HCT116 (cell line): ENCODE measurements around the gene BLACAT1. TPM values are rescaled to one million over a fixed set of nuclear protein-coding genes. Genes with fewer than 3 reads are reported as not detected.

ENCODE experiments used
- ATAC-seq: fragments of 200-7000 bp; cut with Tn5 transposase; 2 replicates; pipeline ENCODE4 v1.9.1; 2020; ENCODE audit warnings: mild to moderate bottlenecking, moderate library complexity
- BruUV-seq: library from RNA; stranded (reverse); fragments of 400-500 nt; replicated peaks from 2 replicates; lab custom pipeline; 2021; lab: Mats Ljungman, UMichigan
- CTCF ChIA-PET: fragments of 300-600 bp; sonication (Branson Sonifier 250); formaldehyde crosslinking; loops from one replicate; lab custom pipeline; 2021; ENCODE audit warnings: antibody characterized with exemption; lab: Charles Lee
- POLR2A ChIA-PET: fragments of 300-600, 350-600 bp; sonication (Branson Sonifier 250); formaldehyde crosslinking; loops from one replicate; lab custom pipeline; 2021; ENCODE audit warnings: antibody characterized with exemption; lab: Charles Lee
- RAD21 ChIA-PET, 2 experiments: fragments of 300-600 bp; sonication (Branson Sonifier 250); formaldehyde crosslinking; loops; one replicate each; lab custom pipeline; 2023; ENCODE audit warnings: low total read pairs in 2 of 2; ENCODE audit not compliant: uncharacterized antibody in 2 of 2, unreplicated experiment in 2 of 2, low non-redundant PET in 1 of 2; lab: Charles Lee
- DNase-seq: peaks from one replicate; pipeline ENCODE4 v3.0.0-alpha.2; 2010; ENCODE audit warnings: low read depth, low spot score
- H2AFZ ChIP-seq: fragments of 200-600 bp; shearing (Covaris generic), sonication (generic); 2 replicates; pipeline ENCODE4 v1.6.1; 2017; ENCODE audit warnings: low read depth, mixed run types, mixed read lengths, antibody characterized with exemption, low read length; ENCODE audit not compliant: poor library complexity, severe bottlenecking
- H3K27ac ChIP-seq: 2 replicates; pipeline ENCODE4 v1.5.1; 2012; ENCODE audit warnings: low read depth, low read length
- H3K27me3 ChIP-seq: fragments of 200-600 bp; sonication (generic); 2 replicates; pipeline ENCODE4 v1.6.1; 2016; ENCODE audit warnings: mixed run types, low read length, mixed read lengths; ENCODE audit not compliant: insufficient read depth
- H3K36me3 ChIP-seq, 2 experiments: fragments of 200-500 bp in 1 of 2; fragments of 200-600 bp in 1 of 2; sonication (Bioruptor generic) in 1 of 2; sonication (generic) in 1 of 2; 2 replicates each; pipeline versions ENCODE4 v1.5.1 to v1.6.1; 2014 to 2016; ENCODE audit warnings: low read length in 2 of 2, inconsistent platforms in 1 of 2, mixed read lengths in 1 of 2, mixed run types in 1 of 2; ENCODE audit not compliant: insufficient read depth in 2 of 2, control insufficient read depth in 1 of 2
- H3K4me1 ChIP-seq, 2 experiments: fragments of 200-600 bp in 1 of 2; sonication (generic) in 1 of 2; 2 replicates each; pipeline versions ENCODE4 v1.5.1 to v1.6.1; 2012 to 2017; ENCODE audit warnings: low read length in 2 of 2, inconsistent platforms in 1 of 2, mild to moderate bottlenecking in 1 of 2, mixed read lengths in 1 of 2, mixed run types in 1 of 2, moderate library complexity in 1 of 2; ENCODE audit not compliant: insufficient read depth in 2 of 2, control insufficient read depth in 1 of 2
- H3K4me2 ChIP-seq: fragments of 200-600 bp; sonication (generic); 2 replicates; pipeline ENCODE4 v1.6.1; 2017; ENCODE audit warnings: mixed run types, low read length, mixed read lengths
- H3K4me3 ChIP-seq, 2 experiments: fragments of 200-600 bp in 1 of 2; sonication (generic) in 1 of 2; replicated peaks in 1 of 2; 2 replicates each; pipeline ENCODE4 v1.5.1; 2011 to 2016; ENCODE audit warnings: low read length in 2 of 2, control low read depth in 1 of 2, low read depth in 1 of 2, mild to moderate bottlenecking in 1 of 2, mixed read lengths in 1 of 2, mixed run types in 1 of 2
- H3K79me2 ChIP-seq: fragments of 200-600 bp; sonication (generic); 2 replicates; pipeline ENCODE4 v1.6.1; 2017; ENCODE audit warnings: mild to moderate bottlenecking, mixed run types, low read length, moderate library complexity, mixed read lengths; ENCODE audit not compliant: insufficient read depth
- H3K9ac ChIP-seq: fragments of 200-600 bp; sonication (generic); 2 replicates; pipeline ENCODE4 v1.6.1; 2016; ENCODE audit warnings: low read length, mixed read lengths
- H3K9me2 ChIP-seq: fragments of 200-600 bp; sonication (generic), shearing (Covaris generic); 2 replicates; pipeline ENCODE4 v1.6.1; 2017; ENCODE audit warnings: mixed run types, mild to moderate bottlenecking, moderate library complexity; ENCODE audit not compliant: insufficient read depth
- H3K9me3 ChIP-seq, 2 experiments: fragments of 200-500 bp in 1 of 2; fragments of 200-600 bp in 1 of 2; sonication (Bioruptor generic) in 1 of 2; sonication (generic) in 1 of 2; 2 replicates each; pipeline ENCODE4 v1.6.1; 2014 to 2017; ENCODE audit warnings: low read length in 2 of 2, mixed read lengths in 2 of 2, inconsistent platforms in 1 of 2, low read depth in 1 of 2, mild to moderate bottlenecking in 1 of 2, mixed run types in 1 of 2, moderate library complexity in 1 of 2; ENCODE audit not compliant: control insufficient read depth in 1 of 2, insufficient read depth in 1 of 2
- H4K20me1 ChIP-seq: fragments of 200-600 bp; sonication (generic), shearing (Covaris generic); 2 replicates; pipeline ENCODE4 v1.6.1; 2017; ENCODE audit warnings: mixed run types, mild to moderate bottlenecking, moderate library complexity; ENCODE audit not compliant: insufficient read depth
- ATF3 ChIP-seq: IDR thresholded peaks from 2 replicates; pipeline ENCODE4 v1.6.1; 2012
- CBX3 ChIP-seq: IDR thresholded peaks from 2 replicates; pipeline ENCODE4 v1.6.1; 2012; ENCODE audit warnings: low read depth
- CEBPB ChIP-seq: IDR thresholded peaks from 2 replicates; pipeline ENCODE4 v1.6.1; 2012; ENCODE audit warnings: low read depth
- CTCF ChIP-seq, 3 experiments: fragments of 200-600 bp in 1 of 3; sonication (generic) in 1 of 3; IDR thresholded peaks in 2 of 3; conservative IDR thresholded peaks in 1 of 3; 2 replicates each; pipeline ENCODE4 v1.5.1; 2012 to 2017; ENCODE audit warnings: low read depth in 2 of 3, low read length in 2 of 3, antibody characterized with exemption in 1 of 3, borderline replicate concordance in 1 of 3, control low read depth in 1 of 3, mild to moderate bottlenecking in 1 of 3, mixed read lengths in 1 of 3, mixed run types in 1 of 3, moderate library complexity in 1 of 3; ENCODE audit not compliant: insufficient read depth in 1 of 3
- EGR1 ChIP-seq: IDR thresholded peaks from 2 replicates; pipeline ENCODE4 v1.6.1; 2012; ENCODE audit warnings: low read depth
- EZH2 ChIP-seq: fragments of 200-600 bp; sonication (generic); IDR thresholded peaks from 2 replicates; pipeline ENCODE4 v1.6.1; 2017; ENCODE audit warnings: antibody characterized with exemption, mixed run types
- EZH2phosphoT487 ChIP-seq: fragments of 200-600 bp; IDR thresholded peaks from 2 replicates; pipeline ENCODE4 v1.6.1; 2018; ENCODE audit warnings: antibody characterized with exemption, borderline replicate concordance
- POLR2A ChIP-seq: IDR thresholded peaks from 2 replicates; pipeline ENCODE4 v1.7.0; 2011; ENCODE audit warnings: borderline replicate concordance; ENCODE audit not compliant: insufficient read depth, insufficient read length; ENCODE audit errors: extremely low read depth
- RAD21 ChIP-seq: IDR thresholded peaks from 2 replicates; pipeline ENCODE4 v1.6.1; 2012; ENCODE audit warnings: low read depth, mild to moderate bottlenecking
- REST ChIP-seq: IDR thresholded peaks from 2 replicates; pipeline ENCODE4 v1.6.1; 2012; ENCODE audit warnings: low read depth
- SIN3A ChIP-seq: IDR thresholded peaks from 2 replicates; pipeline ENCODE4 v1.6.1; 2012; ENCODE audit warnings: low read depth
- SP1 ChIP-seq: IDR thresholded peaks from 2 replicates; pipeline ENCODE4 v1.6.1; 2012; ENCODE audit warnings: low read depth
- TCF7L2 ChIP-seq: IDR thresholded peaks from 2 replicates; pipeline ENCODE4 v1.7.0; 2011; ENCODE audit warnings: borderline replicate concordance, inconsistent platforms; ENCODE audit not compliant: insufficient read depth, insufficient read length; ENCODE audit errors: extremely low read depth
- YY1 ChIP-seq: IDR thresholded peaks from 2 replicates; pipeline ENCODE4 v1.6.1; 2011; ENCODE audit warnings: low read length, low read depth, moderate library complexity, mild to moderate bottlenecking; ENCODE audit not compliant: insufficient replicate concordance; ENCODE audit errors: extremely low read depth
- intact Hi-C: fragments of 100-400 bp; cut with micrococcal nuclease; formaldehyde crosslinking; loops from 2 replicates; pipeline ENCODE4 v1.10.0; 2022
- total RNA-seq: library from RNA; stranded (reverse); gene quantifications from one replicate; pipeline ENCODE4 v1.2.1, GENCODE V29; 2021; ENCODE audit not compliant: unreplicated experiment

Gene BLACAT1
- total RNA-seq, 1 experiment from 2014 or later = 3.9 TPM

- Histone ChIP-seq H3K79me2 (no peaks in the 10 kb centered on the region), H3K9me2 (no peaks in the 10 kb centered on the region), H3K27me3 (peaks cover 29% of the 10 kb centered on the region), H4K20me1 (no peaks in the 10 kb centered on the region), H2AFZ (no peak overlapping the region), H3K9me3 (no peaks in the 10 kb centered on the region), H3K4me2 (no peak overlapping the region), H3K36me3 (no peaks in the 10 kb centered on the region), H3K4me3 (no peak overlapping the region), H3K9ac (no peak overlapping the region), H3K27ac (no peak overlapping the region), H3K4me1 (no peaks in the 10 kb centered on the region)
- intact Hi-C loops = loop anchor here (1.0 kb wide), 1 partner anchor 62 kb away; no protein-coding TSS in a partner anchor
- RAD21 ChIA-PET = interaction anchor here in 1 of 2 experiments (1.1 kb wide), 1 partner anchor 101 kb away, joined by 3 read pairs; no protein-coding TSS in a partner anchor
- CTCF ChIA-PET = interaction anchor here (1.1 to 1.4 kb wide), 2 partner anchors 55 to 62 kb away, joined by 4 to 12 read pairs; no protein-coding TSS in a partner anchor
- DNase-seq (no peak), ATAC-seq (no peak)
- TF ChIP-seq RAD21 = peak; percentile 69
- no peak for TF ChIP-seq EZH2
- no peak for TF ChIP-seq EGR1
- no peak for TF ChIP-seq SP1
- TF ChIP-seq CEBPB = no peak
- no peak for TF ChIP-seq SIN3A
- TF ChIP-seq REST = no peak
- no peak for TF ChIP-seq POLR2A
- no peak for TF ChIP-seq EZH2phosphoT487
- no peak for TF ChIP-seq YY1
- peak in 2 of 3 experiments; percentile 45 to 68; a peak in 3 of 6 replicates for TF ChIP-seq CTCF (IDR thresholded peaks at IDR 0.05 in 2 of 3, conservative IDR thresholded peaks at IDR 0.05 in 1 of 3; ENCODE audit: borderline replicate concordance in 1 of 3, insufficient read depth in 1 of 3, low read depth in 2 of 3, low read length in 2 of 3)
- no peak for TF ChIP-seq TCF7L2
- TF ChIP-seq ATF3 = no peak
- no peak for TF ChIP-seq CBX3
- POLR2A ChIA-PET = no interaction called here
- BruUV-seq = no TSS peak
Observed at GRCh38 chr1:205422993-205423642, 32.7 kb downstream of the BLACAT1 start.
